ENCODE measurements around the gene DLL3.
"Not testable (repeated sequence)": the region's sequence is repeated elsewhere in the genome, so short reads cannot be mapped to it uniquely, and the experiment has no call there.

Gene DLL3

GRCh38 chr19:39472746-39473442 is 25.9 kb upstream of the DLL3 start:
- Histone ChIP-seq H3K18ac (ENCODE audit: low read length) (no peak overlapping the region), H3K56ac (ENCODE audit: low read length) (no peak overlapping the region), H3K79me2 (ENCODE audit: control insufficient read depth, insufficient read depth, low read length) (no peaks in the 10 kb centered on the region), H3K27ac (ENCODE audit: low read depth, low read length) (no peak overlapping the region), H3K27me3 (ENCODE audit: insufficient read depth, low read length, poor library complexity) (no peaks in the 10 kb centered on the region), H3K4ac (ENCODE audit: low read depth, low read length) (no peak overlapping the region), H3K4me1 (ENCODE audit: control insufficient read depth, low read depth, low read length) (no peaks in the 10 kb centered on the region), H4K8ac (ENCODE audit: low read depth, low read length) (no peak overlapping the region), H4K5ac (ENCODE audit: low read length) (no peak overlapping the region), H2BK15ac (replicated peaks; ENCODE audit: low read depth) (no peak overlapping the region), H3K36me3 (ENCODE audit: control insufficient read depth, insufficient read depth, low read length) (peaks cover 22% of the 10 kb centered on the region), H3K9ac (ENCODE audit: low read length) (no peak overlapping the region), H3K4me2 (ENCODE audit: low read length) (no peak overlapping the region), H2BK120ac (ENCODE audit: low read depth, low read length) (no peak overlapping the region), H3K23ac (ENCODE audit: low read length) (no peak overlapping the region), H2BK5ac (ENCODE audit: low read length) (no peak overlapping the region), H3K79me1 (ENCODE audit: low read length) (no peaks in the 10 kb centered on the region), H3K4me3 (ENCODE audit: low read length) (no peak overlapping the region), H2AK5ac (ENCODE audit: low read length) (no peak overlapping the region)
- DNase-seq, result no peak
- no CpG with 5 or more reads among the region's 32 CpGs for WGBS (ENCODE audit: extremely low coverage, insufficient coverage, low lambda C conversion rate)

GRCh38 chr19:39473443-39473960 is 25.2 kb upstream of the DLL3 start:
- no peak overlapping the region for H2AK5ac ChIP-seq (ENCODE audit: low read length)
- H3K4ac ChIP-seq (ENCODE audit: low read depth, low read length), result no peak overlapping the region
- no peaks in the 10 kb centered on the region for H3K4me1 ChIP-seq (ENCODE audit: control insufficient read depth, low read depth, low read length)
- H2BK120ac ChIP-seq (ENCODE audit: low read depth, low read length), result no peak overlapping the region
- no peak overlapping the region for H3K4me3 ChIP-seq (ENCODE audit: low read length)
- peaks cover 22% of the 10 kb centered on the region for H3K36me3 ChIP-seq (ENCODE audit: control insufficient read depth, insufficient read depth, low read length)
- no peak overlapping the region for H4K8ac ChIP-seq (ENCODE audit: low read depth, low read length)
- H3K9ac ChIP-seq (ENCODE audit: low read length), result no peak overlapping the region
- no CpG with 5 or more reads among the region's 11 CpGs for WGBS (ENCODE audit: extremely low coverage, insufficient coverage, low lambda C conversion rate)
- no peak overlapping the region for H2BK5ac ChIP-seq (ENCODE audit: low read length)
- H3K79me1 ChIP-seq (ENCODE audit: low read length), result no peaks in the 10 kb centered on the region
- H4K5ac ChIP-seq (ENCODE audit: low read length), result no peak overlapping the region
- no peak overlapping the region for H3K4me2 ChIP-seq (ENCODE audit: low read length)
- no peak overlapping the region for H3K18ac ChIP-seq (ENCODE audit: low read length)
- no peak overlapping the region for H3K23ac ChIP-seq (ENCODE audit: low read length)
- no peaks in the 10 kb centered on the region for H3K27me3 ChIP-seq (ENCODE audit: insufficient read depth, low read length, poor library complexity)
- no peak for DNase-seq
- H2BK15ac ChIP-seq (replicated peaks; ENCODE audit: low read depth), result no peak overlapping the region
- no peak overlapping the region for H3K27ac ChIP-seq (ENCODE audit: low read depth, low read length)
- no peaks in the 10 kb centered on the region for H3K79me2 ChIP-seq (ENCODE audit: control insufficient read depth, insufficient read depth, low read length)
- no peak overlapping the region for H3K56ac ChIP-seq (ENCODE audit: low read length)

- no peak overlapping the region for H2BK5ac ChIP-seq (ENCODE audit: low read length)
- H2AK5ac ChIP-seq (ENCODE audit: low read length), result no peak overlapping the region
- no peak overlapping the region for H2BK120ac ChIP-seq (ENCODE audit: low read depth, low read length)
- H3K79me2 ChIP-seq (ENCODE audit: control insufficient read depth, insufficient read depth, low read length), result no peaks in the 10 kb centered on the region
- no peaks in the 10 kb centered on the region for H3K79me1 ChIP-seq (ENCODE audit: low read length)
- H3K9ac ChIP-seq (ENCODE audit: low read length), result no peak overlapping the region
- no peak overlapping the region for H3K4me2 ChIP-seq (ENCODE audit: low read length)
- no CpG with 5 or more reads among the region's 9 CpGs for WGBS (ENCODE audit: extremely low coverage, insufficient coverage, low lambda C conversion rate)
- no peak overlapping the region for H3K4ac ChIP-seq (ENCODE audit: low read depth, low read length)
- H3K4me3 ChIP-seq (ENCODE audit: low read length), result no peak overlapping the region
- H3K4me1 ChIP-seq (ENCODE audit: control insufficient read depth, low read depth, low read length), result no peaks in the 10 kb centered on the region
- peaks cover 22% of the 10 kb centered on the region for H3K36me3 ChIP-seq (ENCODE audit: control insufficient read depth, insufficient read depth, low read length)
- no peak overlapping the region for H3K56ac ChIP-seq (ENCODE audit: low read length)
- H4K5ac ChIP-seq (ENCODE audit: low read length), result no peak overlapping the region
- no peak overlapping the region for H4K8ac ChIP-seq (ENCODE audit: low read depth, low read length)
- H3K23ac ChIP-seq (ENCODE audit: low read length), result no peak overlapping the region
- no peaks in the 10 kb centered on the region for H3K27me3 ChIP-seq (ENCODE audit: insufficient read depth, low read length, poor library complexity)
- H2BK15ac ChIP-seq (replicated peaks; ENCODE audit: low read depth), result no peak overlapping the region
- peak; percentile 78 for DNase-seq
- H3K18ac ChIP-seq (ENCODE audit: low read length), result no peak overlapping the region
- H3K27ac ChIP-seq (ENCODE audit: low read depth, low read length), result no peak overlapping the region
Observed at GRCh38 chr19:39474139-39474620, 24.6 kb upstream of the DLL3 start.

DNA sequence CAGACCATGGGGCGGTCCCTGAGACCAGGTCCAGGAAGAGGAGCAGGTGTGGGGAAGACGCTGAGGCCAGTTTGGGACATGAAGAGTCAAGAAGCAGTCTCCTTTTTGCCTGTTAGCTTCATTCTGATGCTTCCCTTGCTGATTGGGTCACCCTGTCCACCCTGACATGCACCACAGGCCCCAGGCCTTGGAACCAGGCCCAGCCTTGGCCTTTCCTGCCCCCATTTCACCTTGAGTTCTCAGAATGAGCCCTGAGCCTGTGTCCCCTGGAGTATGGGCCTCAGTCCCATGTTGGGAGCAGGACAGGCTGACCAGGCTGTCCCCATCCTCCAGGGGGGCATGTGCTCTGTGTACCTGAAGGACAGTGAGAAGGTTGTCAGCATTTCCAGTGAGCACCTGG is 23.0 kb upstream of the DLL3 start:
- H3K4me2 ChIP-seq (ENCODE audit: low read length), result no peak overlapping the region
- H3K18ac ChIP-seq (ENCODE audit: low read length), result no peak overlapping the region
- H3K56ac ChIP-seq (ENCODE audit: low read length), result no peak overlapping the region
- no peaks in the 10 kb centered on the region for H3K79me1 ChIP-seq (ENCODE audit: low read length)
- no peak for DNase-seq
- no peak overlapping the region for H3K4ac ChIP-seq (ENCODE audit: low read depth, low read length)
- no CpG with 5 or more reads among the region's 2 CpGs for WGBS (ENCODE audit: extremely low coverage, insufficient coverage, low lambda C conversion rate)
- H2BK120ac ChIP-seq (ENCODE audit: low read depth, low read length), result no peak overlapping the region
- no peak overlapping the region for H3K27ac ChIP-seq (ENCODE audit: low read depth, low read length)
- H3K9ac ChIP-seq (ENCODE audit: low read length), result no peak overlapping the region
- H4K8ac ChIP-seq (ENCODE audit: low read depth, low read length), result no peak overlapping the region
- H4K5ac ChIP-seq (ENCODE audit: low read length), result no peak overlapping the region
- no peak overlapping the region for H2BK15ac ChIP-seq (replicated peaks; ENCODE audit: low read depth)
- peaks cover under 1% of the 10 kb centered on the region for H3K79me2 ChIP-seq (ENCODE audit: control insufficient read depth, insufficient read depth, low read length)
- no peak overlapping the region for H3K4me3 ChIP-seq (ENCODE audit: low read length)
- H3K27me3 ChIP-seq (ENCODE audit: insufficient read depth, low read length, poor library complexity), result no peaks in the 10 kb centered on the region
- no peaks in the 10 kb centered on the region for H3K4me1 ChIP-seq (ENCODE audit: control insufficient read depth, low read depth, low read length)
- no peak overlapping the region for H2AK5ac ChIP-seq (ENCODE audit: low read length)
- H3K36me3 ChIP-seq (ENCODE audit: control insufficient read depth, insufficient read depth, low read length), result peaks cover 12% of the 10 kb centered on the region
- no peak overlapping the region for H3K23ac ChIP-seq (ENCODE audit: low read length)
- H2BK5ac ChIP-seq (ENCODE audit: low read length), result no peak overlapping the region

GRCh38 chr19:39479319-39479801 is 19.4 kb upstream of the DLL3 start:
- H2BK120ac ChIP-seq (ENCODE audit: low read depth, low read length), result not testable (repeated sequence)

More at GRCh38 chr19:39479319-39479801, 19.4 kb upstream of the DLL3 start:
- not testable (repeated sequence) for H3K18ac ChIP-seq (ENCODE audit: low read length); H3K4me1 ChIP-seq (ENCODE audit: control insufficient read depth, low read depth, low read length); DNase-seq; H3K4ac ChIP-seq (ENCODE audit: low read depth, low read length); H4K5ac ChIP-seq (ENCODE audit: low read length); H3K27me3 ChIP-seq (ENCODE audit: insufficient read depth, low read length, poor library complexity); H2AK5ac ChIP-seq (ENCODE audit: low read length); H2BK15ac ChIP-seq (replicated peaks; ENCODE audit: low read depth); H3K9ac ChIP-seq (ENCODE audit: low read length); H3K27ac ChIP-seq (ENCODE audit: low read depth, low read length); H3K23ac ChIP-seq (ENCODE audit: low read length); H4K8ac ChIP-seq (ENCODE audit: low read depth, low read length); H3K4me3 ChIP-seq (ENCODE audit: low read length); H2BK5ac ChIP-seq (ENCODE audit: low read length); H3K4me2 ChIP-seq (ENCODE audit: low read length)
- Histone ChIP-seq H3K79me2 (ENCODE audit: control insufficient read depth, insufficient read depth, low read length) (peaks cover 17% of the 10 kb centered on the region), H3K56ac (ENCODE audit: low read length) (peak overlapping the region; percentile 49), H3K36me3 (ENCODE audit: control insufficient read depth, insufficient read depth, low read length) (peaks cover 13% of the 10 kb centered on the region), H3K79me1 (ENCODE audit: low read length) (peaks cover 14% of the 10 kb centered on the region)
- WGBS (ENCODE audit: extremely low coverage, insufficient coverage, low lambda C conversion rate), result no CpG with 5 or more reads among the region's 11 CpGs

Measured in mesendoderm (in vitro differentiated cells).